Measurements from ENCODE around the gene IL21R. TPM values are rescaled to one million over a fixed set of nuclear protein-coding genes. Genes with fewer than 3 reads are reported as not detected.

Gene IL21R
- total RNA-seq, 3 donors from 2014 or later (not counting 1 experiment from before 2014, with no cell fraction given), result 24.3 to 45.7 (median 26.5) TPM

DNA sequence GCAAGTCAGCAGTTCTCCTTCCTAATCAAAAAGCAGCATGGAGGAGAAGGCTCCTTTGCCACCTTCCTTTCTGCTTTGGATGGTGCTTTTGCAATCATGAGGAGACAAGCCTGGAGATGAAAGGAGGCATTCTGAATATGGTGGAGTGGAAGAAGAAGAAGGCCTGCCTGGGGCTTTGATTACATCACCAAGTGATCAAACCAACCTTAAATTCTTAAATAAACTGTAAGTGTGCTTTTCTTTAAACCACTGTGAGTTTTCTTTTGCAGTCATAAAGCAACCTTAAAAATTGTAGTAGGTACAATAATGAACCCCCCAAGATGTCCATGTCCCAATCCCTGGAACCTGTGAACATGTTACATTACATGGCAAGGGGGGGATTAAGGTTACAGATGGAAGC is 31.7 kb upstream of the IL21R start:
- H3K4me3 ChIP-seq (ENCODE audit: low read length), result no peak overlapping the region
- Mint-ChIP-seq H3K4me3 (no peak overlapping the region), H3K36me3 (no peaks in the 10 kb centered on the region), H3K27me3 (ENCODE audit: low read depth in 2 of 2) (no peaks in the 10 kb centered on the region), H3K4me1 (peaks cover 0 to 23% of the 10 kb centered on the region in 2 donors), H3K27ac (peak overlapping the region; percentile 94 to 95), H3K9me3 (peaks cover 2 to 3% of the 10 kb centered on the region in 2 donors)
- DNase-seq (no peak), ATAC-seq (no peak)
- H3K4me1 ChIP-seq (ENCODE audit: control insufficient read depth, insufficient read depth, low read length), result peaks cover 71% of the 10 kb centered on the region
- peaks cover 5% of the 10 kb centered on the region for H3K9me3 ChIP-seq (ENCODE audit: control insufficient read depth, insufficient read depth, low read length)
- no peak overlapping the region for H3K27ac ChIP-seq (ENCODE audit: low read length)
- TF ChIP-seq, protein P1, sequence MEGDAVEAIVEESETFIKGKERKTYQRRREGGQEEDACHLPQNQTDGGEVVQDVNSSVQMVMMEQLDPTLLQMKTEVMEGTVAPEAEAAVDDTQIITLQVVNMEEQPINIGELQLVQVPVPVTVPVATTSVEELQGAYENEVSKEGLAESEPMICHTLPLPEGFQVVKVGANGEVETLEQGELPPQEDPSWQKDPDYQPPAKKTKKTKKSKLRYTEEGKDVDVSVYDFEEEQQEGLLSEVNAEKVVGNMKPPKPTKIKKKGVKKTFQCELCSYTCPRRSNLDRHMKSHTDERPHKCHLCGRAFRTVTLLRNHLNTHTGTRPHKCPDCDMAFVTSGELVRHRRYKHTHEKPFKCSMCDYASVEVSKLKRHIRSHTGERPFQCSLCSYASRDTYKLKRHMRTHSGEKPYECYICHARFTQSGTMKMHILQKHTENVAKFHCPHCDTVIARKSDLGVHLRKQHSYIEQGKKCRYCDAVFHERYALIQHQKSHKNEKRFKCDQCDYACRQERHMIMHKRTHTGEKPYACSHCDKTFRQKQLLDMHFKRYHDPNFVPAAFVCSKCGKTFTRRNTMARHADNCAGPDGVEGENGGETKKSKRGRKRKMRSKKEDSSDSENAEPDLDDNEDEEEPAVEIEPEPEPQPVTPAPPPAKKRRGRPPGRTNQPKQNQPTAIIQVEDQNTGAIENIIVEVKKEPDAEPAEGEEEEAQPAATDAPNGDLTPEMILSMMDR (IDR thresholded peaks at IDR 0.05), result no peak
- H3K36me3 ChIP-seq (ENCODE audit: control insufficient read depth, insufficient read depth, low read length), result no peaks in the 10 kb centered on the region
- no peaks in the 10 kb centered on the region for H3K27me3 ChIP-seq (ENCODE audit: control insufficient read depth, insufficient read depth, low read length)
- intact Hi-C loops (cut with micrococcal nuclease), result no loop called here

- DNase-seq (no peak), ATAC-seq (no peak)
- Histone ChIP-seq H3K36me3 (ENCODE audit: control insufficient read depth, insufficient read depth, low read length) (no peaks in the 10 kb centered on the region), H3K9me3 (ENCODE audit: control insufficient read depth, insufficient read depth, low read length) (peaks cover 5% of the 10 kb centered on the region), H3K4me1 (ENCODE audit: control insufficient read depth, insufficient read depth, low read length) (peaks cover 70% of the 10 kb centered on the region), H3K4me3 (ENCODE audit: low read length) (no peak overlapping the region), H3K27me3 (ENCODE audit: control insufficient read depth, insufficient read depth, low read length) (no peaks in the 10 kb centered on the region), H3K27ac (ENCODE audit: low read length) (no peak overlapping the region)
- H3K36me3 Mint-ChIP-seq, result no peaks in the 10 kb centered on the region
- H3K27ac Mint-ChIP-seq, result no peak overlapping the region
- H3K9me3 Mint-ChIP-seq, result peaks cover 2 to 3% of the 10 kb centered on the region in 2 donors
- intact Hi-C loops (cut with micrococcal nuclease), result no loop called here
- WGBS (ENCODE audit: insufficient coverage), result 100% methylated on average over 1 of the region's 3 CpGs
- H3K4me1 Mint-ChIP-seq, result peaks cover 12 to 17% of the 10 kb centered on the region in 2 donors
- TF ChIP-seq, protein P1 (IDR thresholded peaks at IDR 0.05), result no peak
- H3K4me3 Mint-ChIP-seq, result no peak overlapping the region
- H3K27me3 Mint-ChIP-seq (ENCODE audit: low read depth in 2 of 2), result no peaks in the 10 kb centered on the region
These were observed 28.7 kb upstream of the IL21R start for GRCh38 chr16:27373312-27373711.

DNA sequence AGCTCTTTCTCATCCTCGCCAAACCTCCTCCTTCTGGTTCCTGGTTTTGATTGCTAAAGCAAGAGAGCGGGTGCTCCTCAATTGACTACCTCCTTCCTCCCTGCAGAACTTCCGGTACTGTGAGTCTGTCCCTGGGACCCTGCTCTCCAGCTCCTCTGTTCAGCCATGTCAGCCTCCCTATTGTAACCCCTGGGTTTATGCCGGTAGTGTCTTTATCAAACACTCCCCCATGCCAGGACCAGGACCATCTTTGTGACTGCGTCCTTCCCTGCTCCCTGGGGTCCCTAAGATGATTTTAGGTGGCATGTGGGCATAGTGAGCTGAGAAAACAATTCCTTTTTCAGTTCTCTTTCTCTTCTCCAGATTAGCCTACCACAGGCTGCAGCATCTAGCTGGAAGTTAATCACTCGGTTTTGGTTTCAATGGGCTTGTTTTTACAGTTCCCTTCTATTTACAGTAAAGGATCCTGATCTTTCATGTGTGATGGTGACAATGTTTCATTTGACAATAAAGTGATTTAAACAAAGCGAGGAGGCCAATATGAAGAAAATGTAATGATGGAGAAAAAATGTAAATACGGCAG is 27.7 kb upstream of the IL21R start:
- TF ChIP-seq, protein P1 (IDR thresholded peaks at IDR 0.05), result no peak
- Histone ChIP-seq H3K27ac (ENCODE audit: low read length) (peak overlapping the region; percentile 53), H3K27me3 (ENCODE audit: control insufficient read depth, insufficient read depth, low read length) (no peaks in the 10 kb centered on the region), H3K36me3 (ENCODE audit: control insufficient read depth, insufficient read depth, low read length) (no peaks in the 10 kb centered on the region), H3K4me1 (ENCODE audit: control insufficient read depth, insufficient read depth, low read length) (peaks cover 70% of the 10 kb centered on the region), H3K9me3 (ENCODE audit: control insufficient read depth, insufficient read depth, low read length) (peaks cover 5% of the 10 kb centered on the region), H3K4me3 (ENCODE audit: low read length) (no peak overlapping the region)
- DNase-seq (peak in 1 of 2 donors; percentile 49), ATAC-seq (no peak)
- no peak overlapping the region for H3K27ac Mint-ChIP-seq
- peaks cover 12 to 14% of the 10 kb centered on the region in 2 donors for H3K4me1 Mint-ChIP-seq
- H3K27me3 Mint-ChIP-seq (ENCODE audit: low read depth in 2 of 2), result no peaks in the 10 kb centered on the region
- H3K9me3 Mint-ChIP-seq, result peaks cover 2 to 3% of the 10 kb centered on the region in 2 donors
- no peaks in the 10 kb centered on the region for H3K36me3 Mint-ChIP-seq
- H3K4me3 Mint-ChIP-seq, result no peak overlapping the region
- WGBS (ENCODE audit: insufficient coverage), result 61% methylated on average over 7 of the region's 8 CpGs
- intact Hi-C loops (cut with micrococcal nuclease), result no loop called here
